ENCODE results near the gene KRTAP22-1. TPM values are rescaled to one million over a fixed set of nuclear protein-coding genes. Genes with fewer than 3 reads are reported as not detected.

KRTAP22-1 gene
- total and polyA plus RNA-seq, 2 of the 8 experiments (the other 6 are each of a cell fraction or from before 2014, with no cell fraction given): not detected

DNA sequence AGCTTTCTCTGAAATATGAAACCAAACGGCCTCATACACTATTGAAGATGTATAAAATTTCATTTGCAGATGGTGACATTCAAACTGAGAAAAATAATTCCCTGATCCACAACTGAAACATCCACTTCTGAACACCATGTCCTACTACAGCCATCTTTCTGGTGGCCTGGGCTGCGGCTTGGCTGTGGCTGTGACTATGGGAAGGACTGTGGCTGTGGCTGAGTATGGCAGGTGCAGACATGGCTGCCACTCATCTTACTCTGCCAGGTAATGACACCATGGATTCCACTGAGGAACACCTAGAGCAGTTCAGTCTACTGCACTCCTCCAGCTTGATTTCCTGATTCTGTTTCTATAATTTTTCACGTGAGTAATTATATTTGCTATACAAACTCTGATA is 19.6 kb downstream of the KRTAP22-1 start, which contains the start of gene KRTAP20-4:
KRTAP20-4 (plus strand) TSS at position 106 of the 400 bp plus-strand sequence.
- FAIRE-seq (no peak), DNase-seq (ENCODE audit: low read depth in 1 of 2, low spot score in 2 of 2) (no peak)
- no peak within 1 kb of the TSS for H3K56ac ChIP-seq (replicated peaks; ENCODE audit: insufficient read length, low read depth, low read length)
- no peak within 1 kb of the TSS for H4K91ac ChIP-seq (replicated peaks; ENCODE audit: insufficient read length, low read length)
- no peak within 1 kb of the TSS for H2BK5ac ChIP-seq (ENCODE audit: low read depth, low read length)
- no peak within 1 kb of the TSS for H4K5ac ChIP-seq (ENCODE audit: insufficient read length, low read depth, low read length)
- no peak within 1 kb of the TSS for H2BK20ac ChIP-seq (ENCODE audit: low read length)
- H3K79me2 ChIP-seq (ENCODE audit: control insufficient read depth in 1 of 2, insufficient read depth in 2 of 2, low read length in 2 of 2): no peaks in the 10 kb centered on the region
- H3K27ac ChIP-seq (ENCODE audit: low read depth, low read length): no peak within 1 kb of the TSS
- H3K4me1 ChIP-seq (replicated peaks in 1 of 4; ENCODE audit: control insufficient read depth in 3 of 4, insufficient read depth in 4 of 4, low read length in 3 of 4): no peaks in the 10 kb centered on the region; a peak in 1 of 7 replicates
- H3K4me2 ChIP-seq (ENCODE audit: insufficient read depth in 1 of 2, low read depth in 2 of 2, low read length in 2 of 2): no peak within 1 kb of the TSS
- no peak within 1 kb of the TSS for H2BK120ac ChIP-seq (replicated peaks; ENCODE audit: low read depth, low read length)
- POLR2A ChIA-PET (ENCODE audit: partially characterized antibody): no interaction called here
- no peaks in the 10 kb centered on the region for H4K20me1 ChIP-seq (replicated peaks in 1 of 2; ENCODE audit: control insufficient read depth in 1 of 2, insufficient read depth in 2 of 2, low read length in 2 of 2)
- H3K4ac ChIP-seq (replicated peaks; ENCODE audit: insufficient read length, low read depth, low read length): no peak within 1 kb of the TSS
- no peak within 1 kb of the TSS for H4K8ac ChIP-seq (ENCODE audit: extremely low read depth, insufficient read depth, low read length)
- H3K4me3 ChIP-seq (ENCODE audit: extremely low read depth in 1 of 4, insufficient read depth in 2 of 4, low read depth in 3 of 4, low read length in 4 of 4): no peak within 1 kb of the TSS
- no peaks in the 10 kb centered on the region for H3K36me3 ChIP-seq (ENCODE audit: control insufficient read depth in 2 of 4, insufficient read depth in 4 of 4, low read length in 3 of 4)
- H3K14ac ChIP-seq (ENCODE audit: insufficient read length): no peak within 1 kb of the TSS
- no peak within 1 kb of the TSS for H2AK5ac ChIP-seq (ENCODE audit: low read depth, low read length)
- no peak within 1 kb of the TSS for H3K18ac ChIP-seq (ENCODE audit: extremely low read depth, low read length)
- TF ChIP-seq, protein P1, sequence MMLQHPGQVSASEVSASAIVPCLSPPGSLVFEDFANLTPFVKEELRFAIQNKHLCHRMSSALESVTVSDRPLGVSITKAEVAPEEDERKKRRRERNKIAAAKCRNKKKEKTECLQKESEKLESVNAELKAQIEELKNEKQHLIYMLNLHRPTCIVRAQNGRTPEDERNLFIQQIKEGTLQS (IDR thresholded peaks at IDR 0.05; ENCODE audit: insufficient read depth, low read depth, low read length): no peak
- TF ChIP-seq HDAC6 (IDR thresholded peaks at IDR 0.05; ENCODE audit: low read depth, low read length) (no peak), ASH2L (IDR thresholded peaks at IDR 0.05; ENCODE audit: low read length) (no peak), SRF (IDR thresholded peaks at IDR 0.05; ENCODE audit: low read depth, low read length) (no peak), ZNF274 (IDR thresholded peaks at IDR 0.05; ENCODE audit: borderline replicate concordance, extremely low read depth, low read length) (no peak), MAFK (IDR thresholded peaks at IDR 0.05; ENCODE audit: low read depth, low read length) (no peak), RXRA (IDR thresholded peaks at IDR 0.05; ENCODE audit: insufficient read depth, low read depth, low read length) (no peak), TCF12 (IDR thresholded peaks at IDR 0.05; ENCODE audit: low read depth, low read length) (no peak), CTBP2 (IDR thresholded peaks at IDR 0.05; ENCODE audit: borderline replicate concordance, insufficient read depth, insufficient read length, low read length) (no peak), GABPA (IDR thresholded peaks at IDR 0.05; ENCODE audit: borderline replicate concordance, insufficient read depth, low read length) (no peak), CEBPB (IDR thresholded peaks at IDR 0.05; ENCODE audit: low read depth, low read length) (no peak), POLR2AphosphoS5 (IDR thresholded peaks at IDR 0.05; ENCODE audit: low read depth, low read length) (no peak), KDM5A (IDR thresholded peaks at IDR 0.05; ENCODE audit: low read length) (no peak), RBBP5 (IDR thresholded peaks at IDR 0.05; ENCODE audit: borderline replicate concordance, low read depth, low read length) (no peak)
- H2BK12ac ChIP-seq (ENCODE audit: low read depth, low read length): no peak within 1 kb of the TSS
- CTCF ChIA-PET (ENCODE audit: partially characterized antibody): no interaction called here
- H3K27me3 ChIP-seq (replicated peaks in 1 of 4; ENCODE audit: control insufficient read depth in 3 of 4, extremely low read depth in 1 of 4, insufficient read depth in 3 of 4, low read length in 3 of 4): no peaks in the 10 kb centered on the region
- no peaks in the 10 kb centered on the region for H3K23me2 ChIP-seq (ENCODE audit: low read depth, low read length)
- no peak within 1 kb of the TSS for H2BK15ac ChIP-seq (ENCODE audit: low read length)
- no peak within 1 kb of the TSS for H3K23ac ChIP-seq (ENCODE audit: insufficient read length)
- peaks cover 7% of the 10 kb centered on the region in 2 experiments for H3K9me3 ChIP-seq (ENCODE audit: insufficient read depth in 2 of 2, low read depth in 1 of 2, low read length in 1 of 2)
- 89% methylated on average over 3 of the region's 3 CpGs; no CpG with 5 or more reads in 1 of the 2 experiments for WGBS, 2 experiments (ENCODE audit: extremely low coverage in 1 of 2, insufficient coverage in 1 of 2, insufficient read length in 1 of 2, insufficient replicate concordance in 2 of 2, low coverage in 1 of 2, low lambda C conversion rate in 2 of 2, missing lambda C conversion rate in 1 of 2)
- no peaks in the 10 kb centered on the region for H3K79me1 ChIP-seq (ENCODE audit: low read depth, low read length)
- H2AFZ ChIP-seq (ENCODE audit: low read length): no peak within 1 kb of the TSS
- H3K9ac ChIP-seq (replicated peaks in 1 of 4; ENCODE audit: extremely low read depth in 1 of 4, low read depth in 3 of 4, low read length in 3 of 4): no peak within 1 kb of the TSS

Data from H1 (cell line).